Measurements from ENCODE around the gene PARP9.

The PARP9 gene

DNA sequence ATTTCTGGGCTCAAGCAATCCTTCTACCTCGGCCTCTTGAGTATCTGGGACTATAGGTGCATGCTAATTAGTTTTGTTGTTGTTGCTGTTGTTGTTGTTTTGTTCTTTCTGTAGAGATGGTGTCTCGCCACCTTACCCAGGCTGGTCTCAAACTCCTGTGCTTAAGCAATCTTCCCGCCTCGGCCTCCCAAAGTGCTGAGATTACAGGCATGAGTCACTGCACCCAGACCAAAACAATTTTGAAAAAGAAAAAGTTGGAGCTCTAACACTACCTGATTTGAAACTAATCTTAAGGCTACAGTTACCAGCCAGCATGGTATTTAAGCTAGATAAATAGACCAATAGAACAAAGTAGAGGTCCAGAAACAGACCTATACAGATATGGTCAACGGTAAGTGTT lies 79.1 kb downstream of the PARP9 start:
- DNase-seq (ENCODE audit: low read depth) = no peak

DNA sequence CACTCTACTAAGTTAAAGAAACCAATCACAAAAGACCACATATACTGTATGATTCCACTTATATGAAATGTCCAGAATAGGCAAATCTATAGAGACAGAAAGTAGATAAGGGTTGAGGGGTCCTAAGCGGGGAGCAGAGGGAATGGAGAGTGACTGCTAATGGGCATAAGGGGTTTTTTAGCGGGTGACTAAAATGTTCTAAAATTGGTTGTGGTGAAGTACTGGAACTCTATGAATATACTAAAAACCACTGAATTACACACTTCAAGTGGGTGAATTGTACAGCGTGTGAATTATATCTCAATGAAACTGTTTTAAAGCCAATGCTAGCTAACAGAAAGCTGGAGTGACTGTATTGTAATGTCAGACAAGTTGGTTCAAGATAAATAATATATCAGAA lies 82.7 kb downstream of the PARP9 start:
- no peak for DNase-seq (ENCODE audit: low read depth)
